ENCODE results near the gene RNF121. TPM values are rescaled to one million over a fixed set of nuclear protein-coding genes. Genes with fewer than 3 reads are reported as not detected.

RNF121 gene
- total RNA-seq, 1 experiment from 2014 or later = 56.9 TPM

GRCh38 chr11:72002841-72003775 lies 74.3 kb downstream of the RNF121 start:
- H3K18ac ChIP-seq (ENCODE audit: insufficient read length, low read depth, low read length) = no peak overlapping the region
- peak overlapping the region in 1 of 3 experiments; percentile 88; a peak in 2 of 7 replicates for H3K27ac Mint-ChIP-seq
- no peak overlapping the region for H2AFZ ChIP-seq (ENCODE audit: low read length)
- no peak overlapping the region for H3K56ac ChIP-seq (ENCODE audit: insufficient read length, low read depth, low read length)
- no peak overlapping the region for H4K8ac ChIP-seq (replicated peaks; ENCODE audit: insufficient read length, low read depth, low read length)
- no peak overlapping the region for H4K91ac ChIP-seq (ENCODE audit: insufficient read length, low read depth, low read length)
- H3K4me3 Mint-ChIP-seq = no peak overlapping the region
- no peaks in the 10 kb centered on the region for H3K9me3 ChIP-seq (ENCODE audit: control insufficient read depth, low read depth, low read length)
- no peak overlapping the region for H3T11ph ChIP-seq (ENCODE audit: low read length)
- H3K23ac ChIP-seq (ENCODE audit: insufficient read length, low read depth, low read length) = no peak overlapping the region
- no CpG with 5 or more reads among the region's 12 CpGs for WGBS (ENCODE audit: extremely low coverage, insufficient read length, low lambda C conversion rate)
- peaks cover 9% of the 10 kb centered on the region; the same call in 1 of the 2 replicates for H3K27me3 Mint-ChIP-seq (ENCODE audit: low read depth)
- H2BK120ac ChIP-seq (ENCODE audit: low read depth, low read length, poor library complexity, severe bottlenecking) = no peak overlapping the region
- TF ChIP-seq CTCF (conservative IDR thresholded peaks at IDR 0.05) = no peak
- no peaks in the 10 kb centered on the region for H3K79me1 ChIP-seq (ENCODE audit: insufficient read depth, low read depth, low read length, poor library complexity, severe bottlenecking)
- H3K9ac ChIP-seq (ENCODE audit: extremely low read depth, insufficient read length, low read length) = no peak overlapping the region
- no peak overlapping the region for H2BK12ac ChIP-seq (ENCODE audit: insufficient read length, low read depth, low read length)
- H2BK20ac ChIP-seq (ENCODE audit: low read depth, low read length, poor library complexity, severe bottlenecking) = no peak overlapping the region
- H3K4me2 ChIP-seq (ENCODE audit: insufficient read depth, insufficient read length, low read length) = no peak overlapping the region
- no peaks in the 10 kb centered on the region for H3K4me1 ChIP-seq (ENCODE audit: insufficient read depth, low read length)
- DNase-seq = peak; percentile 24
- no peak overlapping the region for H2AK5ac ChIP-seq (ENCODE audit: insufficient read length, low read length)
- no peak overlapping the region for H3K27ac ChIP-seq (ENCODE audit: insufficient read length, low read depth, low read length)
- H3K79me2 ChIP-seq (ENCODE audit: insufficient read depth, low read length) = no peaks in the 10 kb centered on the region
- no peaks in the 10 kb centered on the region for H3K23me2 ChIP-seq (ENCODE audit: insufficient read length, low read depth, low read length, poor library complexity, severe bottlenecking)
- peaks cover 2% of the 10 kb centered on the region for H4K20me1 ChIP-seq (ENCODE audit: control insufficient read depth, insufficient read depth, insufficient read length)
- no peak overlapping the region for H4K5ac ChIP-seq (ENCODE audit: insufficient read length, low read depth, low read length)
- H2BK15ac ChIP-seq (ENCODE audit: low read depth, low read length) = no peak overlapping the region
- H3K4ac ChIP-seq (ENCODE audit: low read depth, low read length) = no peak overlapping the region
- H3K14ac ChIP-seq (ENCODE audit: insufficient read depth, low read length) = no peak overlapping the region
- H3K9me3 Mint-ChIP-seq = no peaks in the 10 kb centered on the region
- H3K27me3 ChIP-seq (ENCODE audit: insufficient read depth, low read length) = no peaks in the 10 kb centered on the region
- H3K36me3 Mint-ChIP-seq (ENCODE audit: insufficient read depth in 1 of 3, low read depth in 3 of 3) = peaks cover 46 to 79% (median 67%) of the 10 kb centered on the region in 3 experiments; a peak in 6 of 7 replicates
- peaks cover 0 to 7% of the 10 kb centered on the region in 2 experiments; a peak in 1 of 4 replicates for H3K4me1 Mint-ChIP-seq
- H2BK5ac ChIP-seq (ENCODE audit: insufficient read length, low read length) = no peak overlapping the region

Measured in H9 (cell line).